ACC112 (cell line): ENCODE data around the gene GKN2.
"Not testable (repeated sequence)": the region's sequence is repeated elsewhere in the genome, so short reads cannot be mapped to it uniquely, and the experiment has no call there.

Experiments used
- H2AFZ ChIP-seq: fragments of 200-600 bp; sonication (generic); one replicate; pipeline ENCODE4 v1.6.0; 2017; ENCODE audit warnings: antibody characterized with exemption, low read length; ENCODE audit not compliant: unreplicated experiment
- H3K27ac ChIP-seq: fragments of 200-600 bp; sonication (generic); 2 replicates; pipeline ENCODE4 v1.5.1; 2014; ENCODE audit warnings: low read depth, mild to moderate bottlenecking, antibody characterized with exemption, low read length, moderate library complexity
- H3K27me3 ChIP-seq: fragments of 200-600 bp; sonication (generic); 2 replicates; pipeline ENCODE4 v1.6.1; 2014; ENCODE audit warnings: mild to moderate bottlenecking, antibody characterized with exemption, low read length, moderate library complexity, mixed read lengths; ENCODE audit not compliant: insufficient read depth
- H3K36me3 ChIP-seq: fragments of 200-600 bp; sonication (generic); 2 replicates; pipeline ENCODE4 v1.6.1; 2016; ENCODE audit warnings: mild to moderate bottlenecking, antibody characterized with exemption, low read length, moderate library complexity, mixed read lengths; ENCODE audit not compliant: insufficient read depth
- H3K4me1 ChIP-seq: fragments of 200-600 bp; sonication (generic); one replicate; pipeline ENCODE4 v1.6.1; 2016; ENCODE audit warnings: low read length, mixed read lengths; ENCODE audit not compliant: insufficient read depth, unreplicated experiment, control insufficient read depth
- H3K4me3 ChIP-seq: fragments of 200-600 bp; sonication (generic); 2 replicates; pipeline ENCODE4 v1.5.1; 2014; ENCODE audit warnings: mild to moderate bottlenecking, low read depth, low read length
- H3K79me2 ChIP-seq: fragments of 200-600 bp; sonication (generic); one replicate; pipeline ENCODE4 v1.6.0; 2016; ENCODE audit warnings: low read length; ENCODE audit not compliant: control insufficient read depth, unreplicated experiment, insufficient read depth

Gene GKN2

DNA sequence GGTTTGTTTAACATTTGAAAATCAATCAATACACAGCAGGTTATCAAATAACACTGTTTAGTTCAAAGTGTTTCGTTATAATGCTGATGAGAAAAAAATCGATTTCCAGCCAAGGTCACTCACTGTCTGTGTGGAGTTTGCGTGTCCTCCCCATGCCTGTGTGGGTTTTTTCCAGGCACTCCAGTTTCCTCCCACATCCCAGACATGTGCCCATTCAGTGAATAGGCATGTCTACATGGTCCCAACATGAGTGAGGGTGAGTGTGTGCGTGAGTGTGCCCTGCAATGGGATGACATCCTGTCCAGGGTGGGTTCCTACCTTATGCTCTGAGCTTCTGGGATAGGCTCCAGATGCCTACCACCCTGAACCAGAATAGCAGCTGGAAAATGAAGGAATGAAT lies 8.7 kb upstream of the GKN2 start:
- H3K4me3 ChIP-seq, result no peak overlapping the region
- no peaks in the 10 kb centered on the region for H3K4me1 ChIP-seq
- H3K27ac ChIP-seq, result no peak overlapping the region
- no peaks in the 10 kb centered on the region for H3K36me3 ChIP-seq
- H3K79me2 ChIP-seq, result no peaks in the 10 kb centered on the region
- H3K27me3 ChIP-seq, result no peaks in the 10 kb centered on the region
- H2AFZ ChIP-seq, result no peak overlapping the region

DNA sequence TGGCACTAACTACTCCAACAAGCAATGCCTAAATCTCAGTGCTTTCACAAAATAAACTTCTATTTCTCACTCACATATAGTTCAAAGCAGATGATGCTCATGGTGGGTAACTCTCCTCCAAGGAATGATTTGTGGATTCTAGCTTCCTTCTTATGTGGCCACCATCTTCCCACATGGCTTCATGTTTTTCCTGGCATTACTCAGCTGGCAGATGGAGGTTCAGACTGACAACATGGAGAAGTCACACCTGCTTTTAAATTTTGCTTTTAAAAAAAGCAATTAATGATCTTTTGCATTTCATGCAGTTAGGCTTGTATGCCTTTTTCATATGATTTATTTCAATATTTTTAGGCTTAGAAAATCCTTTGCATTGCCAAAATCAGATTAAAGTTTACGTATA lies 6.3 kb upstream of the GKN2 start:
- Histone ChIP-seq H3K4me3 (no peak overlapping the region), H2AFZ (no peak overlapping the region), H3K36me3 (no peaks in the 10 kb centered on the region)

DNA sequence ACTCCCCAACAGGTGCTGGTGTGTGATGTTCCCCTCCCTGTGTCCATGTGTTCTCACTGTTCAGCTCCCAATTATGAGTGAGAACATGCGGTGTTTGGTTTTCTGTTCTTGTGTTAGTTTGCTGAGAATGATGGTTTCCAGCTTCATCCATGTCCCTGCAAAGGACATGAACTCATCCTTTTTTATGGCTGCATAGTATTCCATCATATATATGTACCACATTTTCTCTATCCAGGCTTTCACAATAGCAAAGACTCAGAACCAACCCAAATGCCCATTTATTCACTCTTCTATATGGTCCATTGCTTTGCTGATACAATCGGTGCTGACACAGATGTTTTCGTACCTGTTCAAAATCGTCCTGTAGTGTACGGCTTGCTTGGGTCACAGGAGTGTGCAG lies 2.7 kb upstream of the GKN2 start:
- H3K36me3 ChIP-seq, H3K27ac ChIP-seq, H2AFZ ChIP-seq, H3K79me2 ChIP-seq, H3K4me1 ChIP-seq, H3K27me3 ChIP-seq, H3K4me3 ChIP-seq: not testable (repeated sequence)

More for the DNA sequence above, 6.3 kb upstream of the GKN2 start:
- no peaks in the 10 kb centered on the region for H3K27me3 ChIP-seq
- no peaks in the 10 kb centered on the region for H3K79me2 ChIP-seq
- H3K4me1 ChIP-seq, result no peaks in the 10 kb centered on the region
- no peak overlapping the region for H3K27ac ChIP-seq

DNA sequence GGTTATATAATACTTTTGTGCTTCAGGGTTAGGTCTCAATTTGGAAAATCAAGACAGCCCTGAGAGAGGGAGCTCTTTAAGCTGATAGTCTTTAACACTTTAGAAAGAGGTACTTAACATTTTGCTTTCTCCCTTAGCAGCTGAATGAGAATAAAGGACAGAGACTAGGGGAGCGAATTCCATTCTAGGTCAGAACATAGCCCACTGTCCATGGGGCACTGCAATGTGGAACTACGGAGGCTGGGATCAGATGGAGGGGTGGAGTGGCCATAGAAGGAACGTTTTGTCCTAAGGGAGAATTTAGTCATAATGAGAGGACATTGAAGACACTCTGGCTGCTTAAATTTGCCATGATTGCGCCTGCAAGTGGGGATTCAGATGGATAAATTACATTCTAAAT lies 794 bp downstream of the GKN2 start:
- Histone ChIP-seq H2AFZ (no peak overlapping the region), H3K4me3 (no peak overlapping the region), H3K79me2 (no peaks in the 10 kb centered on the region), H3K4me1 (no peaks in the 10 kb centered on the region), H3K27me3 (no peaks in the 10 kb centered on the region), H3K27ac (no peak overlapping the region), H3K36me3 (no peaks in the 10 kb centered on the region)

DNA sequence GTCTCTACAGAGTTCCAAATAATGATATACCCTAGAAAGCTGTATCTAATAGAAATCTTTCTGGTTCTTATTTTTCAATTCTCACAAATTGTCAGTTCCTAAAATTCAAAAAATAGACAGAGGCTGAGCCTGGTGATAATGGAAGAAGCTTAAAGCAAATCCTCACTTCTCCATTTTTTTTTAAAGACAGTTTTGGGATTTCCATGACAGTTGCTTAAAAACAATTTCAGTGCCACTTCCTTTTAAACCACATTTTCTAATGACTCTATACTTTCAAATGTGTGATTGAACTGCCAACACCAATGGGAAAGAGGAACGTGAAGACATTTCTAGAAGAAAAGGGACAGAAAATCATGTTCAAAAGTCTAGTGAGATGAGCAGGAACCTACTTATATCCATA lies 4.0 kb downstream of the GKN2 start:
- no peaks in the 10 kb centered on the region for H3K36me3 ChIP-seq
- H3K27ac ChIP-seq, result no peak overlapping the region
- no peak overlapping the region for H2AFZ ChIP-seq
- no peaks in the 10 kb centered on the region for H3K27me3 ChIP-seq
- no peaks in the 10 kb centered on the region for H3K4me1 ChIP-seq
- H3K79me2 ChIP-seq, result no peaks in the 10 kb centered on the region
- H3K4me3 ChIP-seq, result no peak overlapping the region

DNA sequence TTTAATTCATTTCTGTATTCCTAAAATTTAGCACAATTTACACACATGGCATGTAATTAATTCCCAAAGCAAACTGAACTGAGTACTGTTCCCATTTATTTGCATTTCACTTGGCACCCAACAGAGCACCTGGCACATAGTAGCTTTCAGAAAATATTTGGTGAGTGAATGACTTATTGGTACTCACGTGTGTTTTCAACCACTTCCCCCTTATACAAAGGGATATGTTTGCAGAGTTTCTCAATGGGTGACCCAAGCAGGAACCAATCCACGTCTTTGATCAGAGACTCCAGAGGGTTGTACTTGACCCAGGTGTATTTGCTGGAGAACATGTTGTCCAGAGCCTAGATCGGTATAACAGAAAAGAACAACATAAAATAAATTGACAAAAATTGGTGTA lies 6.6 kb downstream of the GKN2 start:
- no peak overlapping the region for H3K27ac ChIP-seq
- no peak overlapping the region for H3K4me3 ChIP-seq
- no peaks in the 10 kb centered on the region for H3K79me2 ChIP-seq
- H3K4me1 ChIP-seq, result no peaks in the 10 kb centered on the region
- no peaks in the 10 kb centered on the region for H3K36me3 ChIP-seq
- no peaks in the 10 kb centered on the region for H3K27me3 ChIP-seq
- H2AFZ ChIP-seq, result no peak overlapping the region

DNA sequence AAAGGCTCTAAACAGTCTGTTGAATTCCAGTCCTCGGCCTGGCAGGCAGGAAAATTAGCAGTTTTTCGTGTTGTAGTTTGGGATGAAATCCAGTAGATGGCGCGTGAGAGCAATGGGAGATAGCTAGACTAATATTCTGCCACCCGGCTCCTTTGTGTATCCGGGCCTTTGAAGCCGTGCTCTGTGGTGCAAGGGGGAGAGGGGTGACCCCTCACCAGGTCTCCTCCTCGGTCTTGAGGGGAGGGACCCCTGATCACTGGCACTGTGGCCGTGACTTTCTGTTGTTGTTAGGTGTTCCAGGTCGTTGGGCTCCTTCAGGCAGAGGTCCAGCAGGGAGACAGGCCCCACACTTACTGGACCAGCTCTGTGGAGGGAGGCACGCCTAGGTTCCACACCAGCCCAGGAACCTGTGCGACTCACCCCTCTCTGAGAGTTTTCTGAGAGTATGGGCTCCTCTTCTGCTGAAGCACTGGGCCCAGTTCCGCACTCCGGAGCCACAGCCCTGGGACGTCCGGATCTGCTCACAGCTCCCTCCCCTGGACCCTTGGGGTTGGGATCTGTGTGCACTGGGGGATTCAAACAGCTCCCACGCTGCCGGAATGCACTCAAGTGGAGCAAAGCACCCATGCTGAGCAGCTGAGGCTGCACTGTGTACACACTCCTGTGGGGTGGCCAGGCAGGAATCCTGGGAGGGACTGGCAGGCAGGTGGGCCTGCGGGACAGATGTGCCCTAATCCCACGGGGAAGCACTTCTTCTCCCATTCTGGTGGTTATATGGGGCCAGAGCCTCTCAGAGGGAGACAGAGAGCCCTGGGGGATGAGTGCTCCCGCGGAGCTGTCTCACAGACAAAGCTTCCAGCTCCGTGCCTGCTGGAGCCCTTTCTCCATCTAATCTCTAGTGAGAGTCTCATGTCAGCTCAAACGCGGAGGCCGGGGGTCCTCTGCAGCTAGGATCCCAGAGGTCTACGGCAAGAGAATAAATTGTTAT lies 8.8 kb downstream of the GKN2 start:
- Histone ChIP-seq H2AFZ (peak overlapping the region; percentile 73), H3K79me2 (no peaks in the 10 kb centered on the region), H3K4me3 (no peak overlapping the region), H3K27ac (no peak overlapping the region), H3K36me3 (no peaks in the 10 kb centered on the region), H3K27me3 (no peaks in the 10 kb centered on the region), H3K4me1 (no peaks in the 10 kb centered on the region)

DNA sequence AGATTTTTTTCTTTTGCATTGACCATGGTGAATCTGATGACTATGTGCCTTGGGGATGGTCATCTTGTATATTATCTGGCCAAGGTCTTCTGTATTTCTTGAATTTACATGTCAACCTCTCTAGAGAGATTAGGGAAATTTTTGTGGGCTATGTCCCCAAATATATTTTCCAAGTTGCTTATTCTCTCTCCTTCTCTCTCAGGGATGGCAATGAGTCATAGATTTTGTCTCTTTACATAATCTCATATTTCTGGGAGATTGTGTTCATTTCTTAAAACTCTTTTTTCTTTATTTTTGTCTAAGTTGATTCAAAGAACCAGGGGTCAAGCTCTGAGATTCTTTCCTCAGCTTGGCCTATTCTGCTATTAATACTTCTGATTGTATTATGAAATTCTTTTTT lies 9.9 kb downstream of the GKN2 start:
- H3K27me3 ChIP-seq, result no peaks in the 10 kb centered on the region
- H3K4me1 ChIP-seq, result no peaks in the 10 kb centered on the region
- H3K4me3 ChIP-seq, result no peak overlapping the region
- H2AFZ ChIP-seq, result no peak overlapping the region
- no peaks in the 10 kb centered on the region for H3K79me2 ChIP-seq
- H3K36me3 ChIP-seq, result no peaks in the 10 kb centered on the region
- H3K27ac ChIP-seq, result no peak overlapping the region

DNA sequence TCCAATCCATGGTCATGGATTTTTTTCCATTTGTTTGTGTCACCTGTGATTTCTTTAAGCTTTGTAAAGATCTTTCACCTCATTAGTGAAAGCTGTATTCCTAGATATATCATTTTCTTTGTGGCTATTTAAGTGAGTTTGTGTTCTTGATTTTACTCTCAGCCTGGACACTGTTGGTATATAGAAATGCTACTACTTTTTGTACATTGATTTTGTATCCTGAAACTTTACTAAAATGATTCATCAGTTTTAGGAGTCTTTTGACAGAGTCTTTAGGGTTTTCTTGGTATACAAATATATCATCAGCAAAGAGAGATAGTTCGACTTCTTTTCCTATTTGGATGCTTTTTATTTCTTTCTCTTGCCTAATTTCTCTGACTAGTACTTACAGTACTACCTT lies 12.3 kb downstream of the GKN2 start:
- H2AFZ ChIP-seq, result no peak overlapping the region
- H3K79me2 ChIP-seq, result no peaks in the 10 kb centered on the region
- H3K4me3 ChIP-seq, result no peak overlapping the region
- no peak overlapping the region for H3K27ac ChIP-seq
- H3K27me3 ChIP-seq, result no peaks in the 10 kb centered on the region
- H3K4me1 ChIP-seq, result peaks cover 12% of the 10 kb centered on the region
- no peaks in the 10 kb centered on the region for H3K36me3 ChIP-seq

DNA sequence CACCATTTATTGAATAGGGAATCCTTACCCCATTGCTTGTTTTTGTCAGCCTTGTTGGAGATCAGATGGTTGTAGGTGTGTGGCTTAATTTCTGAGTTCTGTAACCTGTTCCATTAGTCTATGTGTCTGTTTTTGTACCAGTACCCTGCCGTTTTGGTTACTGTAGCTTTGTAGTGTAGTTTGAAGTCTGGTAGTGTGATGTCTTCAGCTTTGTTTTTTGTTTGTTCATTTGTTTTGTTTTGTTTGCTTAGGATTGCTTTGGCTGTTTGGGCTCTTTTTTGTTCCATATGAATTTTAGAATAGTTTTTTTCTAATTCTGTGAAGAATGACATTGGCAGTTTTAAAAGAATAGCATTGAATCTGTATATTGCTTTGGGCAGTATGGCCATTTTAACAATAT lies 12.7 kb downstream of the GKN2 start:
- Histone ChIP-seq H3K4me3 (no peak overlapping the region), H3K27me3 (no peaks in the 10 kb centered on the region), H3K79me2 (no peaks in the 10 kb centered on the region), H3K36me3 (no peaks in the 10 kb centered on the region), H2AFZ (no peak overlapping the region), H3K27ac (no peak overlapping the region), H3K4me1 (peaks cover 12% of the 10 kb centered on the region)

DNA sequence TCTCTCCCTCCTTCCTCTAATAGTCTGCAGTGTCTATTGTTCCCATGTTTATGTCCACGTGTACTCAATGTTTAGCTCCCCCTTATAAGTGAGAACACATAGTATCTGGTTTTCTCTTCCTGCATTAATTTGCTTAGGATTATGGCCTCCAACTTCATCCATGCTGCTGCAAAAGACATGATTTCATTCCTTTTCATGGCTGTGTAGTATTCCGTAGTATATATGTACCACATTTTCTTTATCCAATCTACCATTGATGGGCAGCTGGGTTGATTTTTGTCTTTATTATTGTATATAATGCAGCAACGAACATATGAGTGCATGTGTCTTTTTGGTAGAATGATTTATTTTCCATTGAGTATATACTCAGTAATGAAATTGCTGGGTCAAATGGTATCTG lies 13.8 kb downstream of the GKN2 start:
- Histone ChIP-seq H3K4me3 (no peak overlapping the region), H3K27ac (no peak overlapping the region), H3K4me1 (peaks cover 12% of the 10 kb centered on the region), H3K79me2 (no peaks in the 10 kb centered on the region), H2AFZ (no peak overlapping the region), H3K36me3 (no peaks in the 10 kb centered on the region), H3K27me3 (no peaks in the 10 kb centered on the region)
